KMS-11 (cell line): ENCODE measurements around the gene GIGYF2.

Experiments used
- H2AFZ ChIP-seq: fragments of 200-600 bp; sonication (generic); 2 replicates; pipeline ENCODE4 v1.6.1; 2016; ENCODE audit warnings: antibody characterized with exemption, mixed run types, low read depth
- H3K27ac ChIP-seq: fragments of 200-600 bp; sonication (generic); 2 replicates; pipeline ENCODE4 v1.6.1; 2016; ENCODE audit warnings: mild to moderate bottlenecking, mixed run types
- H3K27me3 ChIP-seq: fragments of 200-600 bp; sonication (generic); 2 replicates; pipeline ENCODE4 v1.6.1; 2017; ENCODE audit warnings: mild to moderate bottlenecking, low read depth, mixed run types, moderate library complexity; ENCODE audit not compliant: insufficient read depth
- H3K36me3 ChIP-seq: fragments of 200-600 bp; sonication (generic); 2 replicates; pipeline ENCODE4 v1.6.1; 2017; ENCODE audit warnings: mild to moderate bottlenecking, mixed run types; ENCODE audit not compliant: insufficient read depth
- H3K4me1 ChIP-seq: fragments of 200-600 bp; sonication (generic); 2 replicates; pipeline ENCODE4 v1.6.1; 2016; ENCODE audit warnings: mild to moderate bottlenecking, low read depth, mixed run types; ENCODE audit not compliant: poor library complexity, severe bottlenecking
- H3K4me2 ChIP-seq: fragments of 200-600 bp; sonication (generic); 2 replicates; pipeline ENCODE4 v1.7.0; 2016; ENCODE audit warnings: mild to moderate bottlenecking, mixed run types
- H3K4me3 ChIP-seq: fragments of 200-600 bp; sonication (generic); IDR thresholded peaks from 2 replicates; pipeline ENCODE4 v1.6.1; 2017; ENCODE audit warnings: low read depth, low read length, mixed read lengths; ENCODE audit not compliant: insufficient read depth
- H3K79me2 ChIP-seq: fragments of 200-600 bp; sonication (generic); 2 replicates; pipeline ENCODE4 v1.6.1; 2016; ENCODE audit warnings: low read depth, mixed run types; ENCODE audit not compliant: insufficient read depth
- H3K9ac ChIP-seq: fragments of 200-600 bp; sonication (generic); 2 replicates; pipeline ENCODE4 v1.6.1; 2016; ENCODE audit warnings: mild to moderate bottlenecking, mixed run types
- H4K20me1 ChIP-seq: fragments of 200-600 bp; sonication (generic); 2 replicates; pipeline ENCODE4 v1.6.1; 2016; ENCODE audit warnings: mild to moderate bottlenecking, mixed run types; ENCODE audit not compliant: insufficient read depth
- TF ChIP-seq, protein P1 (sequence below): fragments of 200-600 bp; sonication (generic); conservative IDR thresholded peaks from 2 replicates; pipeline ENCODE4 v1.6.1; 2017; ENCODE audit warnings: low read depth, mild to moderate bottlenecking, antibody characterized with exemption, low read length, moderate library complexity, mixed read lengths

Gene GIGYF2

GRCh38 chr2:232885264-232885961 lies 188.3 kb downstream of the GIGYF2 start:
- Histone ChIP-seq H3K4me2 (no peak overlapping the region), H4K20me1 (no peaks in the 10 kb centered on the region), H3K9ac (no peak overlapping the region), H3K4me3 (no peak overlapping the region), H3K27me3 (no peaks in the 10 kb centered on the region), H2AFZ (no peak overlapping the region), H3K36me3 (no peaks in the 10 kb centered on the region), H3K27ac (no peak overlapping the region), H3K79me2 (no peaks in the 10 kb centered on the region), H3K4me1 (no peaks in the 10 kb centered on the region)
- TF ChIP-seq, protein P1, sequence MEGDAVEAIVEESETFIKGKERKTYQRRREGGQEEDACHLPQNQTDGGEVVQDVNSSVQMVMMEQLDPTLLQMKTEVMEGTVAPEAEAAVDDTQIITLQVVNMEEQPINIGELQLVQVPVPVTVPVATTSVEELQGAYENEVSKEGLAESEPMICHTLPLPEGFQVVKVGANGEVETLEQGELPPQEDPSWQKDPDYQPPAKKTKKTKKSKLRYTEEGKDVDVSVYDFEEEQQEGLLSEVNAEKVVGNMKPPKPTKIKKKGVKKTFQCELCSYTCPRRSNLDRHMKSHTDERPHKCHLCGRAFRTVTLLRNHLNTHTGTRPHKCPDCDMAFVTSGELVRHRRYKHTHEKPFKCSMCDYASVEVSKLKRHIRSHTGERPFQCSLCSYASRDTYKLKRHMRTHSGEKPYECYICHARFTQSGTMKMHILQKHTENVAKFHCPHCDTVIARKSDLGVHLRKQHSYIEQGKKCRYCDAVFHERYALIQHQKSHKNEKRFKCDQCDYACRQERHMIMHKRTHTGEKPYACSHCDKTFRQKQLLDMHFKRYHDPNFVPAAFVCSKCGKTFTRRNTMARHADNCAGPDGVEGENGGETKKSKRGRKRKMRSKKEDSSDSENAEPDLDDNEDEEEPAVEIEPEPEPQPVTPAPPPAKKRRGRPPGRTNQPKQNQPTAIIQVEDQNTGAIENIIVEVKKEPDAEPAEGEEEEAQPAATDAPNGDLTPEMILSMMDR: no peak

DNA sequence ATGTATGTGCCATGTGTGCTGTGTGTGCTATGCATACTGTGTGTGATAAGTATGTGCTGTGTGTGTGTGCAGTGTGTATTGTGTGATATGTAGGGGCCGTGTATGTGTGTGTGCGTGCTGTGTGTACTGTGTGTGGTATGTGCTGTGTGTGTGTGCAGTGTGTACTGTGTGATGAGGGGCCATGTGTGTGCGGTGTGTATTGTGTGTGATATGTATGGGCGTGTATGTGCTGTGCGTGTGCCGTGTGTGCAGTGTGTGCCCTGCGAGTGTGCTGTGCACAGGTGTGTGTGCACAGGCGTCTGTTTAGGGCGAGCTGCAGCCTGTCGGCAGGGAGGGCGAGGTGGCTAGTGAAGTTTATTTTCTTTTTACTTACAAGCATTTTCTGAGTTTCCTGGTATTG lies 189.0 kb downstream of the GIGYF2 start:
- H3K79me2 ChIP-seq: no peaks in the 10 kb centered on the region
- H3K4me2 ChIP-seq: no peak overlapping the region
- H3K9ac ChIP-seq: no peak overlapping the region
- no peak overlapping the region for H3K4me3 ChIP-seq
- H3K36me3 ChIP-seq: no peaks in the 10 kb centered on the region
- H2AFZ ChIP-seq: no peak overlapping the region
- H4K20me1 ChIP-seq: no peaks in the 10 kb centered on the region
- no peaks in the 10 kb centered on the region for H3K27me3 ChIP-seq
- H3K27ac ChIP-seq: no peak overlapping the region
- no peaks in the 10 kb centered on the region for H3K4me1 ChIP-seq
- TF ChIP-seq, protein P1: no peak

DNA sequence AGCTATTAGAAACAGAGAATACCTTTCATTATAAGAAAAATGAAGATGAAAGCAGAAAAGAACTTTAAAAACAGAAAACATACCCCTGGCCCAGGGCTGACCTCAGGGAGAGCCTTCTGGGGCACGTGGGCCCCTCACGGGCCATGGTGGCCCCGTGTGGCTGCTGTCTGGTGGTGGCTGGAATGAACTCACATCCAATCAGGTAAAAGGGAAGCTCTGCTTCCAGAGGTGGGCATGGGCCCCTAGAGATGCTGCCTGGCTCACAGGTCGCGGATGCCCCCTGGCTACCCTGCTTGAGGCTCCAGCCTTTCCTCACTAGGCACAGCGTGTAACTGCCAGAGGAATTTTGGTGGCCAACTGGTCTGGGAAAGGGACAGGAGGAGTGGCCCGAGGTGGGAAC lies 189.5 kb downstream of the GIGYF2 start:
- Histone ChIP-seq H3K27me3 (no peaks in the 10 kb centered on the region), H4K20me1 (no peaks in the 10 kb centered on the region), H3K27ac (no peak overlapping the region), H3K4me1 (no peaks in the 10 kb centered on the region), H3K4me2 (no peak overlapping the region), H3K79me2 (no peaks in the 10 kb centered on the region), H3K4me3 (no peak overlapping the region), H3K36me3 (no peaks in the 10 kb centered on the region), H2AFZ (no peak overlapping the region), H3K9ac (no peak overlapping the region)
- TF ChIP-seq, protein P1: no peak

- Histone ChIP-seq H3K27me3 (no peaks in the 10 kb centered on the region), H3K9ac (no peak overlapping the region), H3K79me2 (no peaks in the 10 kb centered on the region), H3K4me3 (no peak overlapping the region), H3K4me1 (no peaks in the 10 kb centered on the region), H3K4me2 (no peak overlapping the region), H3K27ac (no peak overlapping the region), H2AFZ (no peak overlapping the region), H3K36me3 (no peaks in the 10 kb centered on the region), H4K20me1 (no peaks in the 10 kb centered on the region)
- TF ChIP-seq, protein P1: no peak
Observed at GRCh38 chr2:232887171-232887850, 190.2 kb downstream of the GIGYF2 start.
